Activated T-cell treated with anti-CD3 and anti-CD28 coated beads, Interleukin-2, amount 50 U/mL, for 24 hours (primary cell): Measurements from ENCODE around the gene PRMT9.

Source experiments
- DNase-seq: peaks from one replicate; pipeline ENCODE4 v3.0.0-alpha.2; 2020
- H3K27ac Mint-ChIP-seq: 2 replicates; pipeline ENCODE4 v1.8.0; 2020; ENCODE audit warnings: mild to moderate bottlenecking, mixed read lengths
- H3K27me3 Mint-ChIP-seq: 2 replicates; pipeline ENCODE4 v1.8.0; 2020; ENCODE audit warnings: mixed read lengths
- H3K36me3 Mint-ChIP-seq: 2 replicates; pipeline ENCODE4 v1.8.0; 2020; ENCODE audit warnings: low read depth, mixed read lengths
- H3K4me1 Mint-ChIP-seq: 2 replicates; pipeline ENCODE4 v1.8.0; 2020; ENCODE audit warnings: low read depth, mixed read lengths
- H3K4me3 Mint-ChIP-seq: 2 replicates; pipeline ENCODE4 v1.8.0; 2020; ENCODE audit warnings: mild to moderate bottlenecking, moderate library complexity, mixed read lengths
- H3K9me3 Mint-ChIP-seq: 2 replicates; pipeline ENCODE4 v1.8.0; 2020; ENCODE audit warnings: mixed read lengths

The PRMT9 gene

DNA sequence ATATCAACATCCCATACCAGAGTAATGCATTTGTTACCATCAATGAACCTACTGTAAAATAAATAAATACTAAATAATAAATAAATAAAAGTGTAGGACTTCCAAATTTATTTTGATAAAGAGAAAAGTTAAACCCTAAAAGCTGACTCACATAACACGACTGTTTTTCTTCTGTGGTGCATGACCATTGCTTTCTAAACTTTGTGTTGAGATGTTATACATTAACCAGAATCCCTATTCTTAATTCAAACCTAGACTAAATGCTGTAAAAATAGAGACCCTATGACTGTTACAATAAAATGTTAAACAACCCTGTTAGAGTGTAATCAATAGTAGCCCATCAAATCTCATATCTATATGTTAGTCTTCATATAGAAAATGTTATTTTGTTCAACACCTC is 20.9 kb upstream of the PRMT9 start:
- peaks cover 2% of the 10 kb centered on the region for H3K4me1 Mint-ChIP-seq
- H3K9me3 Mint-ChIP-seq, result no peaks in the 10 kb centered on the region
- H3K36me3 Mint-ChIP-seq, result no peaks in the 10 kb centered on the region
- DNase-seq, result no peak
- no peaks in the 10 kb centered on the region for H3K27me3 Mint-ChIP-seq
- no peak overlapping the region for H3K27ac Mint-ChIP-seq
- H3K4me3 Mint-ChIP-seq, result no peak overlapping the region

DNA sequence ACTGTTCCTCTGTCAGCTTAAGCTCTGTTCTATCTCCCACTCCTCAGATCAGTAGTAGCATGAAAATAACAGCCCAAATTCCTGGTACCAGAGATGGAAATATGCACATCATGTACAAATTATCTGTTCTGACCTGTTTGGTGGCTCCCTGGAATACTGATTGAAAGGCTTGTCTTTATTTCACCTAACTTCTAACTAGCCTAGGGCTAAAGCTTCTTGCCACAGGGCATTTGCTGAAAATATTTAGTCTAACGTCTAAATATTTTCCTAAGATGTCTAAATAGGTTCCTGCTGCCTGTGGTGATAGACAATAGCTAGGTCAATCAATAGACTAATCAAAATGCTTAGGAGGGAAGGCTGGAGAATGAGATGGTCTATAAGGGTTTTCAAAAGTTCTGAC is 12.9 kb upstream of the PRMT9 start:
- Mint-ChIP-seq H3K4me3 (no peak overlapping the region), H3K36me3 (no peaks in the 10 kb centered on the region), H3K27me3 (peaks cover 15% of the 10 kb centered on the region), H3K4me1 (no peaks in the 10 kb centered on the region), H3K27ac (no peak overlapping the region), H3K9me3 (no peaks in the 10 kb centered on the region)
- no peak for DNase-seq

DNA sequence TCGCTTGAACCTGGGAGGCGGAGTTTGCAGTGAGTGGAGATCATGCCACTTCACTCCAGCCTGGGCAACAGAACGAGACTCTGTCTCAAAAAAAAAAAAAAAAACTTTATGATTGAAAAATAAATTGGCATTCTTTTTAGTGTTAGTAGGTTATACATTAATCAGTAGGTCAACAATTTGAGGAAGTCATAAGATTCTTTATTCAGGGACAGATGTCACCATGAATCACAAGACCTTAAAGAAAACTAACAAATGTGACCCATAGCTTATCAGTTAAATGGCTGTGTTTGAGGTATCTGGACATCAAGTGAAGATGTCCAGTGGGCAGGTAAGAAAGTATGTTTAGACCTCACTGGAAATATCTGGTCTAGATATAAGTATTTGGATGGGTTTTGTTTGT is 9.3 kb upstream of the PRMT9 start:
- Mint-ChIP-seq H3K36me3 (no peaks in the 10 kb centered on the region), H3K27ac (no peak overlapping the region), H3K4me1 (peaks cover 4% of the 10 kb centered on the region), H3K27me3 (peaks cover 30% of the 10 kb centered on the region), H3K4me3 (no peak overlapping the region), H3K9me3 (no peaks in the 10 kb centered on the region)
- DNase-seq, result no peak

DNA sequence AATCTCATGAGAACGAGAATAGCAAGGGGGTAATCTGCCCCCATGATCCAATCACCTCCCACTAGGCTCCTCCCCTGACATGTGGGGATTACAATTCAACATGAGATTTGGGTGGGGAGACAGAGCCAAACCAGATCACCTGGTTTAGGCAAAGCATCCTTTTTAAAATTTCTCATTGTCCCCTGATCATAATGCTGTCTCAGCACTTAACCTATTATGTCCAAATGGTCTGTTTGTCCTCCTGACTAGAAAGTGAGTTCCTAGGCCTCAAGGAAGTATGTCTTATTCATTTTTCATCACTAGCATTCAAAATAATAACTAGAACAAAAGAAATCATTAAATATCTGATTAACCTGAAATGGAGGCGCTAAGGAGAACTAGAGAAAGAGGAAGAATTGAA is 7.9 kb upstream of the PRMT9 start:
- Mint-ChIP-seq H3K9me3 (no peaks in the 10 kb centered on the region), H3K4me1 (peaks cover 4% of the 10 kb centered on the region), H3K27me3 (peaks cover 31% of the 10 kb centered on the region), H3K4me3 (no peak overlapping the region), H3K27ac (no peak overlapping the region), H3K36me3 (no peaks in the 10 kb centered on the region)
- DNase-seq, result no peak

DNA sequence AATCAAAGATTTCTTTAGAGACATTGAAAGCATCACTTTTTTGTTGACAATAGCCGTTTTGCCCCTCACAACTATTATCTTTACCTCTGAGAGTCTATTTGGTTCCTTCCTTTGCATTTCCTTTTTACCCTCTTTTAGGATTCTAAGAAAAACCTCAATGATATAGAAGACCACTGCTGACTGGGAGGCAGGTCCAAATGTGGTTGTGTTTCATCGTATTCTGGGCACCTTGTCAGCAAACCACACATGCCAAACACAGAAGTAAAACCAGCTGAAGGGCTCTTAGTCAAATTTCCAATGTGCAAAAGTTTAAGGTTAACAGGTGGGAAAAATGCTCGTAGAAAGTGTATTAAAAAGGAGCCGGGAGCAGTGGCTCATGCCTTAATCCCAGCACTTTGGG is 5.1 kb upstream of the PRMT9 start:
- Mint-ChIP-seq H3K9me3 (no peaks in the 10 kb centered on the region), H3K36me3 (peaks cover 4% of the 10 kb centered on the region), H3K4me3 (no peak overlapping the region), H3K27me3 (peaks cover 36% of the 10 kb centered on the region), H3K27ac (no peak overlapping the region), H3K4me1 (peaks cover 12% of the 10 kb centered on the region)
- no peak for DNase-seq

DNA sequence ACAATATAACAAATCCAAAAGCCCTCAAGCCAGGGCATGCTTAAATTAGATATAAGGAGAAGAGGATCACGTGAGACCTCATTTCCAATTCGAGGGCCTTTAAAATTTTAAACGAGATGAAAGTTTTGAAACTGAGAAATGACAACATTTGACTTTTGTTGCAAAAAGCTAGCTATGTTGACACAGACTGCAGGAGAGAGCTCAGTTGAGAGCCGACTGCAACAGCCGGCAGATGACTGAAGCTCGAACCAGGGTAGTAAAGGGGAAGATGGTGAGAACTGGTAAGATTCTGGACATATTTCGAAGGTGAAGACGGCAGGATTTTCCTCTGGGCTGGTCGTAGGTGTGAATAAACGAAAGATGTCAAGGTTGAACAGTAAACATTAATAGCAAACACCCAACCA is 773 bp downstream of the PRMT9 start:
- DNase-seq, result no peak
- H3K36me3 Mint-ChIP-seq, result peaks cover 30% of the 10 kb centered on the region
- H3K9me3 Mint-ChIP-seq, result no peaks in the 10 kb centered on the region
- peak overlapping the region; percentile 95 for H3K27ac Mint-ChIP-seq
- peak overlapping the region; percentile 85 for H3K4me3 Mint-ChIP-seq
- H3K27me3 Mint-ChIP-seq, result peaks cover 12% of the 10 kb centered on the region
- H3K4me1 Mint-ChIP-seq, result peaks cover 30% of the 10 kb centered on the region

DNA sequence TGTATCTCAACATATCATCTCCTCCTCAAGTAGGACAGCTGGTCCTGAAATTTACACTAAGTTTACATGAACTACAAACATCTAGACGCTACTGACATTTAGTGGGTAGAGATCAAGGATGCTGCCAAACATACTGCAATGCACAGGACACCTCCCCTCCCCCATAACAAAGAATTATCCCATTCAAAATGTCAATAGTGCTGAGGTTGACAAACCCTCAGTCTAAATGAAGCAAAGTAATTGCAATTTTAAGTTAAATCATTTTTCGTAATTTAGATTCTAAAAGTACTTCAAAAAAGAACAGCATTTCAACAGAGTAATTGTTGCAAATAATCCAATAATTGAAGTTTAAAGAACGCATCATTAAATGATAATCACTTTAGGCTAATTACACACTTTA is 1.2 kb downstream of the PRMT9 start:
- H3K27me3 Mint-ChIP-seq, result peaks cover 12% of the 10 kb centered on the region
- no peak for DNase-seq
- peaks cover 34% of the 10 kb centered on the region for H3K36me3 Mint-ChIP-seq
- H3K27ac Mint-ChIP-seq, result peak overlapping the region; percentile 95
- peaks cover 30% of the 10 kb centered on the region for H3K4me1 Mint-ChIP-seq
- H3K4me3 Mint-ChIP-seq, result peak overlapping the region; percentile 85
- H3K9me3 Mint-ChIP-seq, result no peaks in the 10 kb centered on the region

DNA sequence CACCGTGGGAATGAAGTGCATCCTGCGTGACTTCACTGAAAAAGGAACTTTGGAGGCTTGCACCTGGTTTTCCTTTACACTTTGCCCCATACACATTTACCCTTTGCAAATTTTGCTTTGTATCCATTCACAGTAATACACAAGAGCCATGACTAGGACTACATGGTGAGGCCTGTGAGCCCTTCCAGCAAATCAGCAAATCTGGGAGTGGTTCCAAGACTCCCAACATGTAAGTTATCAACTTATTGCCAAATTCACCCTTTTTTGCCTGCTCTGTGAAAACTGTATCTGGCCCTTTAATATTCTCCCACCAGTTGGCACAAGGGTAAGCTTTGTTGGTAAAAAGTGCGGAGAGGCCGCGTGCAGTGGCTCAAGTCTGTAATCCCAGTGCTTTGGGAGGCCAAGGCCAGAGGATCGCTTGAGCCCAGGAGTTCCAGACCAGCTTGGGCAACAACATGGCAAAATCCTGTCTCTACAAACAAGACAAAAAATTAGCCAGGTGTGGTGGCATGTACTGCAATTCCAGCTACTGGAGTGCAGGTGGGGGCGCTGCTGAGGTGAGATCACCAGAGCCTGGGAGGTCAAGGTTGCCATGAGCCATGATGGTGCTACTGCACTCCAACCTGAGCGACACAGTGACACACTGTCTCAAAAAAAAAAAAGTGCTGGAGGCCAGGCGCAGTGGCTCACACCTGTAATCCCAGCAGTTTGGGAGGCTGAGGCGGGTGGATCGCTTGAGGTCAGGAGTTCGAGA is 5.0 kb downstream of the PRMT9 start:
- Mint-ChIP-seq H3K9me3 (no peaks in the 10 kb centered on the region), H3K27ac (no peak overlapping the region), H3K4me1 (peaks cover 21% of the 10 kb centered on the region), H3K4me3 (no peak overlapping the region), H3K27me3 (no peaks in the 10 kb centered on the region), H3K36me3 (peaks cover 46% of the 10 kb centered on the region)
- no peak for DNase-seq

DNA sequence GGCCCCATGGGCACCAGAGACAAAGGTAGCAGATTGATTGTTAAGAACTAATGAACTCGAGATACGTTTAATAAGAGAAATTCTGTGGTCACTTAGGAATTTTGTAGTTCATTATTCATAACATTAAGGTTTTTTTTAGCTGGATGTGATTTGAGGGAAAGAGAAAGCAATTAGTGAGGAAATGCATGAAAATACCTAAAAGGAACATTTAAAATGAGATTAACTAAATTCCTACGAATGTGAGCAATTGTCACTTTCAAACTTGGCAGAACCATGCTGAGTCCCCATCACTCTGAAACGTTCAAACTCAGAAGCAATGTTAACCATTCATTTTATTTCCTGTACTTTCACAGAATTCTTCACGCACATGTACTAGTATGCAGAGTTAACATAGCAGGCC is 5.9 kb downstream of the PRMT9 start:
- Mint-ChIP-seq H3K36me3 (peaks cover 44% of the 10 kb centered on the region), H3K4me3 (no peak overlapping the region), H3K27ac (no peak overlapping the region), H3K4me1 (peaks cover 19% of the 10 kb centered on the region), H3K27me3 (no peaks in the 10 kb centered on the region), H3K9me3 (no peaks in the 10 kb centered on the region)
- no peak for DNase-seq

DNA sequence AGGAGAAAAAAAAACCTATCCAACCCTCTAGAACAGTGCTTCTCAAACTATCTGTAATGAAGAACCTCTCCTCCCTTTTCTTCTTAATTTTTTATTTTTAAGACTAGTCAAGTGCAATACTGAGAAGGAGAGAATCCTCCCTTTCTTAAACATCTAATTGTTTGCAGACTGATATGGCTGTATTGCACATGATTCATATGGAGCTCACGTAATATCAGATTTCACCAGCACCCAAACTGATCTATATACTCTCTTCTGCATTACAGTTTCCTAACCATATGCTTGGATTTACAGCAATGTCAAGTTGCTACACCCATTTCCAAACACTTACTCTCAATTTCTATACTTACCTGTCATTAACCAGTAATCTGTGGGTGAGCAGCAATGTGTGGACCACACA is 9.5 kb downstream of the PRMT9 start:
- Mint-ChIP-seq H3K4me3 (no peak overlapping the region), H3K4me1 (peaks cover 2% of the 10 kb centered on the region), H3K27ac (no peak overlapping the region), H3K36me3 (peaks cover 63% of the 10 kb centered on the region), H3K27me3 (no peaks in the 10 kb centered on the region), H3K9me3 (no peaks in the 10 kb centered on the region)
- DNase-seq, result no peak

DNA sequence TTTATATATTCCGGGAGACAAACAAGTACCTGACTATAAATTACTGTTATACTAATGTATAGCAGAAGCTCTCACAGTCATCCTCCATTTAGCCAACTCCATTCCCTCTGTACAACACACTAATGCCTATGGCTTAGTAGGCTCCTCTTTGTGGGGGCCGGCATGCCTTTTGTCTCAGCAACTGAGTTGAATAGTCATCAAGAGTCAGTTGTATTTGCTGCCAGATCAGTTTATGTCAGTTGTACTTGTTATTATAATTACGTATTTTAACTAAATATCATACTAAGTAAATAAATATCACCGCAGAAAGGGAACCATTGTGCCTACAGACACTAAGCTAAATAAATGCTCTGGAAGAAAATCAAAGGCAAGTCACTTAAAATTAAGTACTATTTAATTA is 9.9 kb downstream of the PRMT9 start:
- Mint-ChIP-seq H3K27me3 (no peaks in the 10 kb centered on the region), H3K4me3 (no peak overlapping the region), H3K36me3 (peaks cover 60% of the 10 kb centered on the region), H3K9me3 (no peaks in the 10 kb centered on the region), H3K4me1 (peaks cover 2% of the 10 kb centered on the region), H3K27ac (no peak overlapping the region)
- no peak for DNase-seq

DNA sequence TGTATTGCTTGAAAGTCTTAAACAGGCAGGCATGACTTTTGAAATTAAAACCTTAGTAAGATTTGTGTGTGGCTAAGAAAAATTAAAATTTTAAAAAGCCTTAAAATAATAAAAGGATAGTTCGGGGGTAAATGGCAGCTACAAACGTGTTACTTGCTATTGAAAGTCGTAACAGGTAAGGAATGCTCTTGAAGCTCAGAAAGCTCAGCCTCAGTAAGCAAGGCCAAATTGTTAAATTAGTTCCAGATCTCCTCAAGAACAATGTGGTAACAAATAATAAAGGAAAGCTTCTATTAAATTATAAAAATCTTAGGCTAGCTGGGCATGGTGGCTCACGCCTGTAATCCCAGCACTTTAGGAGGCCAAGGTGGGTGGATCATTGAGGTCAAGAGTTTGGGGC is 25.5 kb downstream of the PRMT9 start:
- Mint-ChIP-seq H3K27ac (no peak overlapping the region), H3K27me3 (no peaks in the 10 kb centered on the region), H3K4me1 (no peaks in the 10 kb centered on the region), H3K4me3 (no peak overlapping the region), H3K9me3 (no peaks in the 10 kb centered on the region), H3K36me3 (peaks cover 79% of the 10 kb centered on the region)
- DNase-seq, result no peak

DNA sequence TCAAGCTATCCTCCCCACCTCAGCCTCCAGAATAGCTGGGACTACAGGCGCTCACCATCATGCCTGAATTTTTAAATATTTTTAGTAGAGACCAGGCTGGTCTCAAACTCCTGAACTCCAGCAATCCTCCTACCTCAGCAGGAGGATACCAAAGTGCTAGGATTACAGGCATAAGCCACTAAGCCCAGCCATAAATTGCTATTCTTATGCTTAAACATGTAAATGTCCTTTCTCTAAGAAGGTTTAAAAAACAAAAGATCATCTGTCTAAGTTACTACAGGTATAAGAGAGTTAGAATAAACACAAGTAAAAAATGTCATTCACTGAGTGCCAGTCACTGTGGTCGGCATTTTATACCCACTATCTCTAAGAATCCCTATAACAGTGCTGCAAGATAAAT is 28.3 kb downstream of the PRMT9 start:
- H3K27me3 Mint-ChIP-seq, result no peaks in the 10 kb centered on the region
- H3K9me3 Mint-ChIP-seq, result no peaks in the 10 kb centered on the region
- peaks cover 83% of the 10 kb centered on the region for H3K36me3 Mint-ChIP-seq
- H3K27ac Mint-ChIP-seq, result no peak overlapping the region
- peaks cover 8% of the 10 kb centered on the region for H3K4me1 Mint-ChIP-seq
- DNase-seq, result no peak
- H3K4me3 Mint-ChIP-seq, result no peak overlapping the region

DNA sequence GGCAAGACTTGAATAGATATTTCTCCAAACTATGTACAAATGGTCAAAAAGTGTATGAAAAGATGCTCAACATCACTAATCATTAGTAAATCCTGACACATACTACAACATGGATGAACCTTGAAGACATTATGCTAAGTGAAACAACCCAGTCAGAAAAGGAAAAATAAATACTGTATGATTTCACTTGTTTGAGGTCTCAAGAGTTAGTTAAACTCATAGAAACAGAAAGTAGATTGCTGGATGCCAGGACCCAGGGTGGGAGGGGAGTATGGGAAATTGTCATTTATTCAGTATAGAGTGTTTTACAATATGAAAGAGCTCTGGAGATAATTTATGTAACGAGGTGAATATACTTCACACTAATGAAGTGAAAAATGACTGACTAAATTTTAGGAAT is 32.4 kb downstream of the PRMT9 start:
- H3K27ac Mint-ChIP-seq, result no peak overlapping the region
- H3K4me1 Mint-ChIP-seq, result peaks cover 32% of the 10 kb centered on the region

DNA sequence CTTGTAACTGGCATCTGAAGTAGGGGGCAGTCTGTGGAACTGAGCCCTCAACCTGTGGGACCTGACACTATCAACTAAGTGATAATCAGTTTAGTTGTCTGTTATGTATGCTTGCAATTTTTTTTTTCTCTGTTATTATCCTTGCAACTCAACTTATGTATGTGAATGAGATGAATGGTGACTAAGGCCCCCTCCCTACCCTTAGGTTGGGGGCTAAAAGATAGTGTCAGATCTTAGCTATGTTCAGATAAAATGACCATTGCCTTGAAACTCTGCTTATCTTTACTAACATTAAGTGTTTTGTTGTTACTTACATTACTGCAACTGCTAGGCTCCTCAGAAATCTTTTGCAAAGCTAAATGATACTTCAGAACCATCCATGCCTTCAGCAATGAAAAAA is 35.3 kb downstream of the PRMT9 start:
- Mint-ChIP-seq H3K4me3 (no peak overlapping the region), H3K36me3 (peaks cover 66% of the 10 kb centered on the region), H3K27me3 (no peaks in the 10 kb centered on the region), H3K27ac (no peak overlapping the region), H3K9me3 (no peaks in the 10 kb centered on the region), H3K4me1 (peaks cover 45% of the 10 kb centered on the region)
- DNase-seq, result no peak

More for the DNA sequence above, 32.4 kb downstream of the PRMT9 start:
- Mint-ChIP-seq H3K4me3 (no peak overlapping the region), H3K9me3 (no peaks in the 10 kb centered on the region), H3K27me3 (no peaks in the 10 kb centered on the region), H3K36me3 (peaks cover 80% of the 10 kb centered on the region)
- no peak for DNase-seq

DNA sequence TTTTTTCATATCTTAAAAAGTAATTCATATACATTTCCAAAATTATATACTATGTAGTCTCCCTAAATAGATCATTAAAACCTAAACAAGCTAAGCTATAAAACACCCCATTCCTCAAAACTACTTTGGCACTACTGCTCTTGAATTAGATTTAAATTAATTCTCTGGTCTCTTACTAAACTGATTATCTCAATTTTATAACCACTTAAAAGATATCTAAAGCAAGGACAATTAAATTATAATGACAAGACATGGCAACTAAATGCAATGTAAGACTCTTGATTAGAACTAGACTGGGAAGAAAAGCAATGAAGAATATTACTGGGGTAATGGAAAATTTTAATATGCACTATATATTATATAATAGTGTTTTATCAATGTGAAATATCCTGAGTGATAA is 38.9 kb downstream of the PRMT9 start:
- Mint-ChIP-seq H3K4me3 (no peak overlapping the region), H3K9me3 (no peaks in the 10 kb centered on the region), H3K27ac (no peak overlapping the region), H3K36me3 (peaks cover 70% of the 10 kb centered on the region), H3K27me3 (no peaks in the 10 kb centered on the region), H3K4me1 (peaks cover 42% of the 10 kb centered on the region)
- no peak for DNase-seq
